HUES6 (cell line): ENCODE data around the gene LRIG1.

Source experiments
- H3K27ac ChIP-seq: 2 replicates; pipeline ENCODE4 v1.7.0; 2013; ENCODE audit warnings: low read depth, mild to moderate bottlenecking, low read length, inconsistent platforms
- H3K27me3 ChIP-seq: 2 replicates; pipeline ENCODE4 v1.6.1; 2013; ENCODE audit warnings: low read length; ENCODE audit not compliant: control insufficient read depth, insufficient read depth
- H3K36me3 ChIP-seq: 2 replicates; pipeline ENCODE4 v1.6.1; 2013; ENCODE audit warnings: low read length; ENCODE audit not compliant: control insufficient read depth, insufficient read depth
- H3K4me1 ChIP-seq: 2 replicates; pipeline ENCODE4 v1.6.1; 2013; ENCODE audit warnings: low read length; ENCODE audit not compliant: control insufficient read depth, insufficient read depth
- H3K4me3 ChIP-seq: 2 replicates; pipeline ENCODE4 v1.5.1; 2013; ENCODE audit warnings: low read depth, low read length
- H3K9ac ChIP-seq: one replicate; pipeline ENCODE4 v1.6.1; 2013; ENCODE audit warnings: mild to moderate bottlenecking, low read length
- H3K9me3 ChIP-seq: 2 replicates; pipeline ENCODE4 v1.6.1; 2013; ENCODE audit warnings: low read depth, low read length; ENCODE audit not compliant: control insufficient read depth, insufficient read depth

Gene LRIG1

GRCh38 chr3:66467996-66468735 lies 32.7 kb downstream of the LRIG1 start:
- Histone ChIP-seq H3K4me1 (peaks cover 48% of the 10 kb centered on the region), H3K9ac (no peak overlapping the region), H3K4me3 (no peak overlapping the region)

GRCh38 chr3:66466606-66467270 lies 34.1 kb downstream of the LRIG1 start:
- H3K27ac ChIP-seq: no peak overlapping the region
- H3K36me3 ChIP-seq: peaks cover 6% of the 10 kb centered on the region; the same call in 1 of the 2 replicates
- H3K9ac ChIP-seq: no peak overlapping the region
- no peaks in the 10 kb centered on the region for H3K9me3 ChIP-seq
- peaks cover 38% of the 10 kb centered on the region for H3K4me1 ChIP-seq
- no peak overlapping the region for H3K4me3 ChIP-seq
- H3K27me3 ChIP-seq: no peaks in the 10 kb centered on the region

More at GRCh38 chr3:66467996-66468735, 32.7 kb downstream of the LRIG1 start:
- Histone ChIP-seq H3K27ac (no peak overlapping the region), H3K36me3 (no peaks in the 10 kb centered on the region), H3K9me3 (no peaks in the 10 kb centered on the region), H3K27me3 (no peaks in the 10 kb centered on the region)

GRCh38 chr3:66465587-66465986 lies 35.2 kb downstream of the LRIG1 start:
- Histone ChIP-seq H3K4me1 (peaks cover 26% of the 10 kb centered on the region), H3K9me3 (no peaks in the 10 kb centered on the region), H3K36me3 (peaks cover 15% of the 10 kb centered on the region), H3K27me3 (no peaks in the 10 kb centered on the region), H3K27ac (no peak overlapping the region), H3K9ac (no peak overlapping the region), H3K4me3 (no peak overlapping the region)

GRCh38 chr3:66465034-66465433 lies 35.8 kb downstream of the LRIG1 start:
- Histone ChIP-seq H3K36me3 (peaks cover 21% of the 10 kb centered on the region), H3K9me3 (no peaks in the 10 kb centered on the region), H3K4me1 (peaks cover 26% of the 10 kb centered on the region), H3K4me3 (no peak overlapping the region), H3K27me3 (no peaks in the 10 kb centered on the region), H3K27ac (no peak overlapping the region), H3K9ac (no peak overlapping the region)

- no peaks in the 10 kb centered on the region for H3K27me3 ChIP-seq
- no peak overlapping the region for H3K4me3 ChIP-seq
- H3K9me3 ChIP-seq: no peaks in the 10 kb centered on the region
- no peak overlapping the region for H3K27ac ChIP-seq
- no peak overlapping the region for H3K9ac ChIP-seq
- H3K4me1 ChIP-seq: peaks cover 25% of the 10 kb centered on the region
- peaks cover 26% of the 10 kb centered on the region for H3K36me3 ChIP-seq
Observed at GRCh38 chr3:66464512-66464894, 36.3 kb downstream of the LRIG1 start.

- no peaks in the 10 kb centered on the region for H3K27me3 ChIP-seq
- H3K9me3 ChIP-seq: no peaks in the 10 kb centered on the region
- H3K4me1 ChIP-seq: peaks cover 20% of the 10 kb centered on the region
- H3K36me3 ChIP-seq: peaks cover 32% of the 10 kb centered on the region
- H3K9ac ChIP-seq: no peak overlapping the region
- no peak overlapping the region for H3K4me3 ChIP-seq
- H3K27ac ChIP-seq: no peak overlapping the region
Observed at GRCh38 chr3:66463730-66464511, 36.9 kb downstream of the LRIG1 start.

- H3K36me3 ChIP-seq: peaks cover 33% of the 10 kb centered on the region
- H3K9ac ChIP-seq: no peak overlapping the region
- peaks cover 12% of the 10 kb centered on the region for H3K4me1 ChIP-seq
- H3K4me3 ChIP-seq: no peak overlapping the region
- H3K27ac ChIP-seq: no peak overlapping the region
- H3K9me3 ChIP-seq: no peaks in the 10 kb centered on the region
- H3K27me3 ChIP-seq: no peaks in the 10 kb centered on the region
Observed at GRCh38 chr3:66463054-66463631, 37.7 kb downstream of the LRIG1 start.

- H3K9ac ChIP-seq: no peak overlapping the region
- peaks cover 23% of the 10 kb centered on the region for H3K4me1 ChIP-seq
- no peak overlapping the region for H3K4me3 ChIP-seq
- no peaks in the 10 kb centered on the region for H3K27me3 ChIP-seq
- no peaks in the 10 kb centered on the region for H3K9me3 ChIP-seq
- no peak overlapping the region for H3K27ac ChIP-seq
- peaks cover 62% of the 10 kb centered on the region for H3K36me3 ChIP-seq
Observed at GRCh38 chr3:66457252-66457651, 43.6 kb downstream of the LRIG1 start.

- Histone ChIP-seq H3K36me3 (peaks cover 61% of the 10 kb centered on the region), H3K27ac (no peak overlapping the region), H3K27me3 (no peaks in the 10 kb centered on the region), H3K9me3 (no peaks in the 10 kb centered on the region), H3K9ac (no peak overlapping the region), H3K4me1 (peaks cover 25% of the 10 kb centered on the region), H3K4me3 (no peak overlapping the region)
Observed at GRCh38 chr3:66456711-66457173, 44.1 kb downstream of the LRIG1 start.

GRCh38 chr3:66454464-66454859 lies 46.4 kb downstream of the LRIG1 start:
- Histone ChIP-seq H3K4me1 (peaks cover 33% of the 10 kb centered on the region), H3K4me3 (no peak overlapping the region), H3K36me3 (peaks cover 63% of the 10 kb centered on the region), H3K9ac (no peak overlapping the region), H3K9me3 (no peaks in the 10 kb centered on the region), H3K27me3 (no peaks in the 10 kb centered on the region), H3K27ac (no peak overlapping the region)
